H9 (cell line): ENCODE data around the gene SEMA4D. TPM values are rescaled to one million over a fixed set of nuclear protein-coding genes. Genes with fewer than 3 reads are reported as not detected.

Source experiments
- DNase-seq: peaks from one replicate; pipeline ENCODE4 v3.0.0-alpha.2; 2017
- H2AFZ ChIP-seq: one replicate; pipeline ENCODE4 v1.6.1; 2013; ENCODE audit warnings: mild to moderate bottlenecking, low read length, control low read depth, moderate library complexity
- H2AK5ac ChIP-seq: 2 replicates; pipeline ENCODE4 v1.6.1; 2013; ENCODE audit warnings: low read length, control low read depth, mixed read lengths; ENCODE audit not compliant: insufficient read length
- H2BK120ac ChIP-seq: one replicate; pipeline ENCODE4 v1.6.1; 2013; ENCODE audit warnings: low read depth, mild to moderate bottlenecking, low read length, control low read depth, inconsistent platforms; ENCODE audit not compliant: poor library complexity, severe bottlenecking
- H2BK12ac ChIP-seq: 2 replicates; pipeline ENCODE4 v1.6.1; 2013; ENCODE audit warnings: low read length, control low read depth, mixed read lengths, low read depth; ENCODE audit not compliant: insufficient read length
- H2BK15ac ChIP-seq: 2 replicates; pipeline ENCODE4 v1.6.1; 2013; ENCODE audit warnings: low read depth, low read length, control low read depth
- H2BK20ac ChIP-seq: one replicate; pipeline ENCODE4 v1.6.1; 2013; ENCODE audit warnings: low read depth, mild to moderate bottlenecking, low read length, control low read depth, inconsistent platforms; ENCODE audit not compliant: poor library complexity, severe bottlenecking
- H2BK5ac ChIP-seq: 2 replicates; pipeline ENCODE4 v1.6.1; 2013; ENCODE audit warnings: low read length, control low read depth, mixed read lengths; ENCODE audit not compliant: insufficient read length
- H3K14ac ChIP-seq: 2 replicates; pipeline ENCODE4 v1.6.1; 2013; ENCODE audit warnings: low read length, control low read depth; ENCODE audit not compliant: insufficient read depth
- H3K18ac ChIP-seq: 2 replicates; pipeline ENCODE4 v1.6.1; 2013; ENCODE audit warnings: low read depth, mild to moderate bottlenecking, mixed read lengths, low read length, control low read depth; ENCODE audit not compliant: insufficient read length
- H3K23ac ChIP-seq: 2 replicates; pipeline ENCODE4 v1.6.1; 2013; ENCODE audit warnings: low read length, control low read depth, mixed read lengths, low read depth; ENCODE audit not compliant: insufficient read length
- H3K23me2 ChIP-seq: 2 replicates; pipeline ENCODE4 v1.6.1; 2013; ENCODE audit warnings: low read depth, mild to moderate bottlenecking, mixed read lengths, low read length, control low read depth; ENCODE audit not compliant: insufficient read length, poor library complexity, severe bottlenecking
- H3K27ac ChIP-seq: 2 replicates; pipeline ENCODE4 v1.5.1; 2013; ENCODE audit warnings: low read length, control low read depth, mixed read lengths, low read depth; ENCODE audit not compliant: insufficient read length
- H3K27me3 ChIP-seq: 2 replicates; pipeline ENCODE4 v1.6.1; 2013; ENCODE audit warnings: low read length, control low read depth, inconsistent platforms; ENCODE audit not compliant: insufficient read depth
- H3K4ac ChIP-seq: 2 replicates; pipeline ENCODE4 v1.6.1; 2013; ENCODE audit warnings: low read depth, mild to moderate bottlenecking, control low read depth, inconsistent platforms, low read length, moderate library complexity
- H3K4me1 ChIP-seq: 2 replicates; pipeline ENCODE4 v1.6.1; 2013; ENCODE audit warnings: low read length, control low read depth, inconsistent platforms; ENCODE audit not compliant: insufficient read depth
- H3K4me2 ChIP-seq: 2 replicates; pipeline ENCODE4 v1.6.1; 2013; ENCODE audit warnings: low read length, control low read depth, mixed read lengths; ENCODE audit not compliant: insufficient read length, insufficient read depth
- H3K56ac ChIP-seq: 2 replicates; pipeline ENCODE4 v1.6.1; 2013; ENCODE audit warnings: low read depth, mild to moderate bottlenecking, mixed read lengths, low read length, control low read depth; ENCODE audit not compliant: insufficient read length
- H3K79me1 ChIP-seq: 2 replicates; pipeline ENCODE4 v1.6.1; 2013; ENCODE audit warnings: low read depth, mild to moderate bottlenecking, moderate library complexity, low read length, control low read depth, inconsistent platforms; ENCODE audit not compliant: insufficient read depth, poor library complexity, severe bottlenecking
- H3K79me2 ChIP-seq: 2 replicates; pipeline ENCODE4 v1.6.1; 2013; ENCODE audit warnings: low read length, control low read depth, inconsistent platforms; ENCODE audit not compliant: insufficient read depth
- H3K9ac ChIP-seq: 2 replicates; pipeline ENCODE4 v1.6.1; 2013; ENCODE audit warnings: low read length, control low read depth, mixed read lengths; ENCODE audit not compliant: insufficient read length; ENCODE audit errors: extremely low read depth
- H3K9me3 ChIP-seq: one replicate; pipeline ENCODE4 v1.6.1; 2013; ENCODE audit warnings: low read depth, low read length, inconsistent platforms; ENCODE audit not compliant: control insufficient read depth
- H3T11ph ChIP-seq: one replicate; pipeline ENCODE4 v1.6.1; 2013; ENCODE audit warnings: mild to moderate bottlenecking, low read length, control low read depth, inconsistent platforms
- H4K20me1 ChIP-seq: one replicate; pipeline ENCODE4 v1.6.1; 2013; ENCODE audit not compliant: control insufficient read depth, insufficient read length, insufficient read depth
- H4K5ac ChIP-seq: 2 replicates; pipeline ENCODE4 v1.6.1; 2013; ENCODE audit warnings: low read depth, mild to moderate bottlenecking, mixed read lengths, low read length, control low read depth; ENCODE audit not compliant: insufficient read length
- H4K8ac ChIP-seq: replicated peaks from 2 replicates; pipeline ENCODE4 v1.6.1; 2013; ENCODE audit warnings: low read length, control low read depth, mixed read lengths, low read depth; ENCODE audit not compliant: insufficient read length
- H4K91ac ChIP-seq: 2 replicates; pipeline ENCODE4 v1.6.1; 2013; ENCODE audit warnings: low read depth, mild to moderate bottlenecking, moderate library complexity, mixed read lengths, low read length, control low read depth; ENCODE audit not compliant: insufficient read length
- H3K27ac Mint-ChIP-seq, 3 experiments: 2 replicates in 2 of 3; 3 replicates in 1 of 3; pipeline ENCODE4 v1.8.0; 2020 to 2021; ENCODE audit warnings: mixed read lengths in 3 of 3, mild to moderate bottlenecking in 1 of 3, moderate library complexity in 1 of 3
- H3K27me3 Mint-ChIP-seq: 2 replicates; pipeline ENCODE4 v1.8.0; 2021; ENCODE audit warnings: low read depth, mild to moderate bottlenecking, moderate library complexity, mixed read lengths
- H3K36me3 Mint-ChIP-seq, 3 experiments: 2 replicates in 2 of 3; 3 replicates in 1 of 3; pipeline ENCODE4 v1.8.0; 2020 to 2021; ENCODE audit warnings: low read depth in 3 of 3, mixed read lengths in 3 of 3; ENCODE audit not compliant: insufficient read depth in 1 of 3
- H3K4me1 Mint-ChIP-seq, 2 experiments: 2 replicates each; pipeline ENCODE4 v1.8.0; 2020; ENCODE audit warnings: mixed read lengths in 2 of 2
- H3K4me3 Mint-ChIP-seq, 2 experiments: 2 replicates in 1 of 2; 3 replicates in 1 of 2; pipeline ENCODE4 v1.8.0; 2020 to 2021; ENCODE audit warnings: mild to moderate bottlenecking in 2 of 2, mixed read lengths in 2 of 2, moderate library complexity in 1 of 2
- H3K9me3 Mint-ChIP-seq, 2 experiments: 2 replicates in 1 of 2; 3 replicates in 1 of 2; pipeline ENCODE4 v1.8.0; 2020; ENCODE audit warnings: mild to moderate bottlenecking in 2 of 2, mixed read lengths in 2 of 2, moderate library complexity in 1 of 2
- CTCF ChIP-seq: fragments of 200-600 bp; sonication (generic); conservative IDR thresholded peaks from 3 replicates; pipeline ENCODE4 v1.8.0; 2021; ENCODE audit warnings: antibody characterized with exemption, mild to moderate bottlenecking
- WGBS: extraction: QIAGEN DNeasy Blood & Tissue Kit; methylation state at CpG from one replicate; pipeline ENCODE4 v1.1.7; 2013; ENCODE audit warnings: missing lambda C conversion rate, low lambda C conversion rate, mixed read lengths; ENCODE audit not compliant: insufficient read length; ENCODE audit errors: extremely low coverage; 5-methylcytosine and 5-hydroxymethylcytosine counted together
- total RNA-seq: library from RNA; stranded (reverse); gene quantifications from 2 replicates; pipeline ENCODE4 v1.2.1, GENCODE V29; 2021

Gene SEMA4D
- total RNA-seq, 1 experiment from 2014 or later = 47.2 TPM

GRCh38 chr9:89523948-89524347, 26.0 kb upstream of the SEMA4D start:
- no peak for DNase-seq
- Histone ChIP-seq H3K9ac (no peak overlapping the region), H3K4me2 (no peak overlapping the region), H3K18ac (no peak overlapping the region), H3T11ph (no peak overlapping the region), H2BK20ac (no peak overlapping the region), H3K79me1 (no peaks in the 10 kb centered on the region), H2BK12ac (no peak overlapping the region), H3K4me1 (no peaks in the 10 kb centered on the region), H3K27me3 (no peaks in the 10 kb centered on the region), H4K20me1 (no peaks in the 10 kb centered on the region), H4K91ac (no peak overlapping the region), H3K56ac (no peak overlapping the region), H2AFZ (no peak overlapping the region), H2BK15ac (no peak overlapping the region), H3K4ac (no peak overlapping the region), H3K79me2 (no peaks in the 10 kb centered on the region), H2BK120ac (no peak overlapping the region), H3K23me2 (peaks cover 2% of the 10 kb centered on the region), H2BK5ac (no peak overlapping the region), H4K5ac (no peak overlapping the region), H4K8ac (no peak overlapping the region), H3K23ac (no peak overlapping the region), H2AK5ac (no peak overlapping the region), H3K27ac (no peak overlapping the region), H3K9me3 (no peaks in the 10 kb centered on the region), H3K14ac (no peak overlapping the region; the same call in 1 of the 2 replicates)
- H3K4me3 Mint-ChIP-seq = no peak overlapping the region
- peaks cover 0 to 4% of the 10 kb centered on the region in 2 experiments; a peak in 2 of 4 replicates for H3K4me1 Mint-ChIP-seq
- no peak for TF ChIP-seq CTCF
- H3K27me3 Mint-ChIP-seq = peaks cover 4% of the 10 kb centered on the region
- no peak overlapping the region for H3K27ac Mint-ChIP-seq
- peaks cover 3 to 5% of the 10 kb centered on the region in 2 experiments; a peak in 3 of 5 replicates for H3K9me3 Mint-ChIP-seq
- WGBS = no CpG with 5 or more reads among the region's 3 CpGs
- no peaks in the 10 kb centered on the region; a peak in 1 of 7 replicates for H3K36me3 Mint-ChIP-seq
